Stimulated activated CD8-positive, alpha-beta memory T cell treated with anti-CD3 and anti-CD28 coated beads, Interleukin-15, amount 100 ng/mL, for 1 hour (primary cell): ENCODE data around the gene FAM156A.
"Not testable (repeated sequence)": the region's sequence is repeated elsewhere in the genome, so short reads cannot be mapped to it uniquely, and the experiment has no call there.

Experiments used
- DNase-seq: peaks from one replicate; pipeline ENCODE4 v3.0.0-alpha.2; 2020; ENCODE audit warnings: low read depth

Gene FAM156A

DNA sequence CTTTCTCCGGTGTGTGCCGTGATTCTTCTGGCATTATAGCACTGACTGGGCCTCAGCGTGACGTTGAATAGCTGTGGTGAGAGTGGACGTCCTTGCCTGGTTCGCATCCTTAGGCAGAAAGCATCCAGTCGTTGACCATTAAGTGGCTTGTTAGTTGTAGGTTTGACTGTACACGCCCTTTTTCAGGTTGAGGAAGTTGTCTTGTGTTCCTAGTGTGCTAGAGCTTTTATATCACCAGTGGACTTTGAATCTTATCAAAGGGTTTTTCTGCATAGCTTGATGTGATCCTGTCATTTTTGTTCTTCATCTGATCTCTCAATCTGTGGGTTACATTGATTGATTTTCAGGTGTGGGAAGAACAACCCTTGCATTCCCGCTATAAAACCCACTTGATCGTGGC lies 52.8 kb downstream of the FAM156A start:
- DNase-seq: not testable (repeated sequence)
